Stimulated activated CD4-positive, alpha-beta T cell treated with anti-CD3 and anti-CD28 coated beads, Interleukin-15, amount 100 ng/mL, for 48 hours (primary cell): ENCODE results near the gene RBMX.

Source experiments
- DNase-seq, 2 donors: peaks; one replicate each; pipeline ENCODE4 v3.0.0-alpha.2; 2020; ENCODE audit warnings: low read depth in 2 of 2

The RBMX gene

GRCh38 chrX:136839196-136839595 lies 41.3 kb downstream of the RBMX start:
- no peak for DNase-seq

DNA sequence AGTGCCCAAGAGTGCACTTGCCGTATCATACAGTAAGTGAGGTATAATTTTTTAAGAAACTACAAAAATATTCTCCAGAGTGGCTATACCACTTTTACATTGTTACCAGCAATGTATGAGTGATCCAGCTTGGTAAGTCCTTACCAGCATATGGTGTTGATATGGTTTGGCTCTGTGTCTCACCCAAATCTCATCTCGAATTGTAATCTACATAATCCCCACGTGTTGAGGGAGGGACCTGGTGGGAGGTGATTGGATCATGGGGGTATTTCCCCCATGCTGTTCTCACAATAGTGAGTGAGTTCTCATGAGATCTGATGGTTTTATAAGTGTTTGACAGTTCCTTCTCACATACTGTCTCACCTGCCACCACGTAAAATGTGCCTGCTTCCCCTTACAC lies 44.8 kb downstream of the RBMX start:
- DNase-seq, result no peak

GRCh38 chrX:136829413-136829812 lies 51.1 kb downstream of the RBMX start:
- DNase-seq, result no peak

DNA sequence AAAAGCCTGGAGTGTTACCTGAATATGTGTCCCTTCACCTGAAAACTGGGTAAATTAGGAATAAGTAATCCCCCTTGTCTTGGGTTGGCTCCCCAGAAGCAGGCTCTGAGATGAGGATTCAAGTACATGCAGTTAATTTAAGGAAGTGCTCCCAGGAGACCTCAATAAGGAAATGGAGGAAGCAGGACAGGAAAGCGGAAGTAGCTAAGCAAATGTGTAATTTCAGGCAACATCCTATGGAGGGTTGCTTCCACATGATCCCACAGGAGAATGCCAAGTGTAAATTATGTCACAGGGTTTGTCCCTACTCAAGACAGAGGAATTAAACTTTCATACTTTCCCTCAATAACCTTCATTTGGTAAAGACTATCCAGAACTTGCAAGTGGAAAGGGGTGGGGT lies 51.7 kb downstream of the RBMX start:
- no peak for DNase-seq

DNA sequence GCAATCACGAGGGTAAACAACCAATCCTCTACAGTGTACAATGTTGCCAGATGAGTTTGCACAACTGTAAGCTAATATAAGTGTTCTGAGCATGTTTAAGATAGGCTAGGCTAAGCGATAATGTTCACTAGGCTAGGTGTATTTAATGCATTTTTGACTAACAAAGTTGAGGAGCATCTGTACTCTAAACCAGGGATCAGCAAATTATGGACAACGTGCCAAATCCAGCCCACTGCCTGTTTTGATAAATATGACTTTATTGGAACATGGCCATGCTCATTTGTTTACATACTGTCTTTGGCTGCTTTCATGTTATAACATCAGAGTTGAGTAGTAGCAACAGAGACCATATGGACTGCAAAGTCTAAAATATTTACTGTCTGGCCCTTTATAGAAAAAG lies 53.5 kb downstream of the RBMX start:
- DNase-seq, result no peak

DNA sequence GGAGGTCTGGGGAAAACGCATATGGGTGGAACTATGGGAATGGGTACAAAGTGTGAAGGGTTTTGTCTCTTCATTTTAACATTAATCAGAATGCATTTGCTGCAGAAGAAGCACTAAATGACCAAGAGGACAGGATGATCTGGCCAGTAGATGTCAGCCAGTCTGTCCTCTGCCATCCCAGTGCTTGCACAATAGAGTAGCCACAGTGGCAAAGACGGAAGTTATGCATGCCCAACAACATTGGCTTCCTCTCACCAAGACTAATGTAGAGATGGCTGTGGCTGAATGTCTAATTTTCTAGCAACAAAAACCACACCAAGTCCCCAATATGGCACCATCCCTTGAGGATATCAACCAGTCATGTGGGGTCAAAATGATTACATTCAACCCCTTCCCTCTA lies 54.8 kb downstream of the RBMX start:
- DNase-seq, result no peak
